Thoracic aorta endothelial cell (primary cell): ENCODE results near the gene AMELY. TPM values are rescaled to one million over a fixed set of nuclear protein-coding genes. Genes with fewer than 3 reads are reported as not detected.

Experiments
- total RNA-seq: library from RNA; depleted of rRNA; stranded (reverse); fragments of >200 nt; gene quantifications from 2 replicates; pipeline ENCODE4 v1.2.3, GENCODE V29; 2012

AMELY gene, protein sequence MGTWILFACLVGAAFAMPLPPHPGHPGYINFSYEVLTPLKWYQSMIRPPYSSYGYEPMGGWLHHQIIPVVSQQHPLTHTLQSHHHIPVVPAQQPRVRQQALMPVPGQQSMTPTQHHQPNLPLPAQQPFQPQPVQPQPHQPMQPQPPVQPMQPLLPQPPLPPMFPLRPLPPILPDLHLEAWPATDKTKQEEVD
- total RNA-seq: not detected in 2 replicates

DNA sequence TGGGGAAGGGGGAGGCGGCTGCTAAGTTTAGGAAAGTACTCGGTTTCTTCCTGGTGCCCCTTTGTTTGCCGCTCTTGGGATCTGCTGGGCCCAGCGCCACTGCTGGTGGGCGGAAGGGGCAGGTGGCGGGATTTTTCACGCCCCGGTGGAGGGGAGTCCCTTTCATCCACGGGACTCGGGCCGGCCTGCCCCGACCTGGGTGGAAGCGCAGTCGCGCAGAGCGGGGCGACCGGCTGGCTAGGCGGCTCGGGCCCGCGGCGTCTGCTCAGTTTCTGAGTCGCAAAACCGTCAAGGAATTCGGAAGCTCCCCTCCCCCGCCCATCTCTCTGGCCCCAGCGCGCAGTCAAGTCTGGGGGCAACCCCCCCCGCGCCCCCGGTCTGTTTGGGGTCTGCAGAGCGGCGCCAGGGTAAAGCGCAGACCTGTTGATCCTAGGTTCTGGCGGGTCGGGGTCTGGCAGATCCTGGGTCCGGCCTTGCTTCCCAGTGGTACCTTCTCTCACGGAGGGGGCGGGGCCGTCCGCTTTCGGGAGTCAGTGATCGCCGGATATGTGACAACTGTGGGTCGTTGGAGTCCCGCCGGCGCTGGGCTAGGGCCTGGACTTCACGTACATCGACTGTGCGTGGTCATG, at the start of gene AMELY:
Gene AMELY (minus strand): TSS at position 500 of the 629 bp plus-strand sequence. CDS start 39,144 bp downstream, outside the sequence.

DNA sequence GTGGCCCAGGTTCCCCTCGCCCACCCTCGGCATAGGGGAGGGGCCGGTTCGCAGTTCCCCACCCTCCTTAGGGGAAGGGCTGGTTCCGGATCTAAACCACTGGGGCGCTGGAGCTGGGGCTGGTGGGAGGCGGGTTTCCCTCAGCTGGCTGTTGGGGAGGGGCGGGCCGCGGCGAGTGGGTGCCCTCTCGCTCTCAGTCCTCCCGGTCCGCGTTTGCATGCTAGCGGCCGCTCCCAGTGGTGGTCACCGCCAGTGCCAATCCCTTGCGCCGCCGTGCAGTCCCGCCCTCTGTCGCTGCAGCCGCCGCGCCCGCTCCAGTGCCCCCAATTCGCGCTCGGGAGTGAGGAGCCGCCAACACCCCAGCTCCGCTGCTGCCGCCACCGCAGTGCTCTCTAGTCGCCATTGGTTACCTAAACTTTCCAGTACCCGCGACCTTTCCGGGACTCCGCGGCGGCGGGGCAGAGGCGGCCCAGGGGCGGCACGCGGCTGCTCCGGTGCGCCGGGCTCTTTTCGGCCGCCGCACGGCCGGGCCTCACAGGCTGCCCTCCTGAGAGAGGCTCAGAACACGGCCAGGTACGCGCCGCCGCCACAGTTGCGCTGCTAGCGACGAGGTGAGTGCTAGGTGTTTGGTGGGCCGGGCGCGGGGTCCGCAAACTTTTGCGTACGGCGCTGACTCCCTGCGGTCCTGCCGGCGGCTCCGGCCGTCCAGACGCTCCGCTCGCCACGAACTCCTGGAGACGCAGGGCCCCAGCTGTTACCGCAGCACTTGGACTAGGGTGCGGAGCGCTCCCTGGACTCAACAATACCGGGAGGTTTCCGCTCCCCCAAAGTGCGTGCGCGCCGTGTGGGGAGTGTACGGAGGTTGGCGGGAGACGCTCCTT, 940 bp downstream of the AMELY start, which contains the start of gene TBL1Y:
Gene TBL1Y (plus strand): TSS at position 326 of the 881 bp plus-strand sequence. CDS start 114,388 bp downstream, outside the sequence.

Other genes starting within 250 kb of the AMELY start
- not detected in 2 replicates for gene TBL1Y, start 1.1 kb downstream of the AMELY start, total RNA-seq